GM23248 (cell line): Measurements from ENCODE around the gene CELSR1. TPM values are rescaled to one million over a fixed set of nuclear protein-coding genes. Genes with fewer than 3 reads are reported as not detected.

Source experiments
- DNase-seq: peaks from one replicate; pipeline ENCODE4 v3.0.0-alpha.2; 2015
- H2AFZ ChIP-seq: fragments of 200-600 bp; sonication (generic); 2 replicates; pipeline ENCODE4 v1.6.1; 2016; ENCODE audit warnings: antibody characterized with exemption
- H3F3A ChIP-seq: fragments of 200-600 bp; sonication (generic); 2 replicates; pipeline ENCODE4 v1.6.1; 2016; ENCODE audit warnings: mild to moderate bottlenecking, antibody characterized with exemption, mixed run types; ENCODE audit not compliant: insufficient read depth
- H3K27ac ChIP-seq: fragments of 200-600 bp; sonication (generic); 2 replicates; pipeline ENCODE4 v1.5.1; 2016; ENCODE audit warnings: mild to moderate bottlenecking
- H3K27me3 ChIP-seq: fragments of 200-600 bp; sonication (generic); replicated peaks from 2 replicates; pipeline ENCODE4 v1.6.1; 2016; ENCODE audit warnings: mild to moderate bottlenecking; ENCODE audit not compliant: insufficient read depth
- H3K36me3 ChIP-seq: fragments of 200-600 bp; sonication (generic); 2 replicates; pipeline ENCODE4 v1.6.1; 2016; ENCODE audit warnings: low read depth, mild to moderate bottlenecking
- H3K4me1 ChIP-seq: fragments of 200-600 bp; sonication (generic); 2 replicates; pipeline ENCODE4 v1.6.1; 2016; ENCODE audit warnings: mild to moderate bottlenecking; ENCODE audit not compliant: insufficient read depth
- H3K4me2 ChIP-seq: fragments of 200-600 bp; sonication (generic); one replicate; pipeline ENCODE4 v1.6.1; 2016; ENCODE audit warnings: mild to moderate bottlenecking; ENCODE audit not compliant: unreplicated experiment
- H3K4me3 ChIP-seq: fragments of 200-600 bp; sonication (generic); 2 replicates; pipeline ENCODE4 v1.5.1; 2016; ENCODE audit warnings: mild to moderate bottlenecking
- H3K79me2 ChIP-seq: fragments of 200-600 bp; sonication (generic); 2 replicates; pipeline ENCODE4 v1.6.1; 2016; ENCODE audit warnings: mild to moderate bottlenecking; ENCODE audit not compliant: insufficient read depth
- H3K9ac ChIP-seq: fragments of 200-600 bp; sonication (generic); 2 replicates; pipeline ENCODE4 v1.6.1; 2016; ENCODE audit warnings: mild to moderate bottlenecking
- H3K9me2 ChIP-seq: fragments of 200-600 bp; sonication (generic); 2 replicates; pipeline ENCODE4 v1.6.1; 2016; ENCODE audit warnings: mixed run types, mild to moderate bottlenecking, moderate library complexity; ENCODE audit not compliant: insufficient read depth
- H3K9me3 ChIP-seq: fragments of 200-600 bp; sonication (generic); one replicate; pipeline ENCODE4 v1.6.1; 2017; ENCODE audit warnings: low read depth
- H4K20me1 ChIP-seq: fragments of 200-600 bp; sonication (generic); 2 replicates; pipeline ENCODE4 v1.6.0; 2016; ENCODE audit not compliant: insufficient read depth
- EZH2 ChIP-seq: fragments of 200-600 bp; sonication (generic); IDR thresholded peaks from 2 replicates; pipeline ENCODE4 v1.6.1; 2018; ENCODE audit warnings: antibody characterized with exemption, mild to moderate bottlenecking; ENCODE audit not compliant: insufficient read depth, poor library complexity, severe bottlenecking
- EZH2phosphoT487 ChIP-seq: fragments of 200-600 bp; sonication (generic); IDR thresholded peaks from 2 replicates; pipeline ENCODE4 v1.6.1; 2018; ENCODE audit warnings: antibody characterized with exemption, moderate library complexity, mild to moderate bottlenecking, low read depth; ENCODE audit not compliant: insufficient read depth
- WGBS, 2 experiments: methylation state at CpG; one replicate each; pipeline ENCODE4 v1.1.6; 2015 to 2017; ENCODE audit warnings: low lambda C conversion rate in 2 of 2, low coverage in 1 of 2; ENCODE audit errors: missing lambda C conversion rate in 2 of 2; 5-methylcytosine and 5-hydroxymethylcytosine counted together
- in situ Hi-C: fragments of 300-500 bp; cut with MboI; formaldehyde crosslinking; loops from 2 replicates; pipeline ENCODE4 v1.15.0; 2020
- polyA plus RNA-seq: library from polyadenylated mRNA; unstranded; fragments of >200 nt; fragmentation: Nextera tagmentation; extraction: Ambion mirVana; gene quantifications from 2 replicates; pipeline ENCODE4 v1.2.1, GENCODE V29; 2016
- total RNA-seq: library from RNA; depleted of rRNA; stranded (reverse); fragments of >200 nt; shearing (Covaris generic); gene quantifications from 2 replicates; pipeline ENCODE4 v1.2.3, GENCODE V29; 2014

The CELSR1 gene
- total and polyA plus RNA-seq, 2 experiments from 2014 or later, result 0.23 to 0.54 TPM

DNA sequence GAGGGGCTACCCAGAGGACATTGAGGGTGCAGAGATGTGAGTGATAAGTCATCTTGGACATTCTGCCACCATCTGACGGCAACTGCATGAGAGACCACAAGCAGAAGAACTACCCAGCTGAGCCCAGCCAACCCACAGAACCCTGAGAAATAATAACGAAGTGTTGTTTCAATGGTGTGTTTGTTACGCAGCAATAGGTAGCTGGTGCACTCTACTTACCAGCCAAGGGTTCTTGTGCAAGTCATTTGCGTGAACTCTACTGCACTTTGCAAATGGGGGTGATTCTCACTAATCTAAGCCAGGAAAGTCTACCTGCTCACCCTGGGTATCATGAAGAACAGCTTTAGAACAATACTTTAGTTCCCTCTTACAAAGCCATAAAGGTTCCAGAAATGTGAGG lies 15.8 kb upstream of the CELSR1 start:
- Histone ChIP-seq H3K79me2 (no peaks in the 10 kb centered on the region), H3K9me3 (no peaks in the 10 kb centered on the region), H4K20me1 (no peaks in the 10 kb centered on the region), H3K4me1 (peaks cover 14% of the 10 kb centered on the region), H3K4me3 (no peak overlapping the region), H3K9ac (no peak overlapping the region), H2AFZ (no peak overlapping the region), H3K36me3 (no peaks in the 10 kb centered on the region), H3K4me2 (no peak overlapping the region), H3K27me3 (no peaks in the 10 kb centered on the region), H3F3A (peaks cover 13% of the 10 kb centered on the region), H3K27ac (no peak overlapping the region), H3K9me2 (no peaks in the 10 kb centered on the region)
- no peak for DNase-seq
- in situ Hi-C loops, result no loop called here
- no peak for TF ChIP-seq EZH2phosphoT487
- TF ChIP-seq EZH2, result no peak
- 82 to 92% methylated on average over 4 of the region's 4 CpGs for whole genome bisulfite sequencing, 2 experiments

DNA sequence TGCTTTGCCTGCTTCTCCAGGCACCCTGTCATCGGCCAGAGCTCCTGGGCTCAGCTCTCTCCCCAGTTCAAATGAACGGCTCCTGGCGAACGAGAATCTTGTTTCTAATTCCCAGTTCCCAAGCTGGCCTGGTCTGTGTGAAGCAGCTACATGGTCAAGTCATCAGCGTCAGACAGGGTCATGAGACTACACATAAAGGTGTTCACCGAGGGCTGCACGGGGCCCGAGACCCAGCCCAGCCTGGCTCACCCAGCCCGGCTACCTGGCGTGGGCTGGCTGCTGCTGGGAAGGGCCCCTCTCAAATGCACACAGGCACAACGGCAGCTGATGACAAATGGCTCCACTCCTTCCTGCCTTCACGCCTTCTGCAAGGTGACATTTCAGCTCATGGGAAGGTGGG lies 14.6 kb upstream of the CELSR1 start:
- no peak overlapping the region for H3K27ac ChIP-seq
- no peak overlapping the region for H2AFZ ChIP-seq
- no peaks in the 10 kb centered on the region for H4K20me1 ChIP-seq
- H3K4me2 ChIP-seq, result no peak overlapping the region
- H3K9ac ChIP-seq, result no peak overlapping the region
- no peak for DNase-seq
- no peaks in the 10 kb centered on the region for H3K9me2 ChIP-seq
- H3K4me3 ChIP-seq, result no peak overlapping the region
- peaks cover 19% of the 10 kb centered on the region for H3F3A ChIP-seq
- in situ Hi-C loops, result no loop called here
- H3K27me3 ChIP-seq, result no peaks in the 10 kb centered on the region
- no peaks in the 10 kb centered on the region for H3K79me2 ChIP-seq
- WGBS, 2 experiments, result 78 to 79% methylated on average over 12 of the region's 12 CpGs
- peaks cover 25% of the 10 kb centered on the region for H3K4me1 ChIP-seq
- H3K9me3 ChIP-seq, result no peaks in the 10 kb centered on the region
- H3K36me3 ChIP-seq, result no peaks in the 10 kb centered on the region
- TF ChIP-seq EZH2 (no peak), EZH2phosphoT487 (no peak)

GRCh38 chr22:46551321-46551720 lies 13.9 kb upstream of the CELSR1 start:
- Histone ChIP-seq H3K27me3 (no peaks in the 10 kb centered on the region), H4K20me1 (no peaks in the 10 kb centered on the region), H2AFZ (no peak overlapping the region), H3K79me2 (no peaks in the 10 kb centered on the region), H3K4me1 (peaks cover 32% of the 10 kb centered on the region), H3K36me3 (no peaks in the 10 kb centered on the region), H3K9me3 (no peaks in the 10 kb centered on the region), H3K9me2 (no peaks in the 10 kb centered on the region), H3K4me2 (no peak overlapping the region), H3K4me3 (no peak overlapping the region), H3K27ac (no peak overlapping the region), H3K9ac (no peak overlapping the region), H3F3A (peaks cover 19% of the 10 kb centered on the region)
- TF ChIP-seq EZH2 (no peak), EZH2phosphoT487 (no peak)
- DNase-seq, result no peak
- in situ Hi-C loops, result no loop called here
- 79 to 80% methylated on average over 9 of the region's 9 CpGs for WGBS, 2 experiments

GRCh38 chr22:46549971-46550641 lies 12.7 kb upstream of the CELSR1 start:
- H3F3A ChIP-seq, result peaks cover 19% of the 10 kb centered on the region
- H2AFZ ChIP-seq, result no peak overlapping the region
- no peak overlapping the region for H3K4me2 ChIP-seq
- H3K9me2 ChIP-seq, result no peaks in the 10 kb centered on the region
- H4K20me1 ChIP-seq, result no peaks in the 10 kb centered on the region
- no peaks in the 10 kb centered on the region for H3K27me3 ChIP-seq
- no peaks in the 10 kb centered on the region for H3K79me2 ChIP-seq
- TF ChIP-seq EZH2phosphoT487 (no peak), EZH2 (no peak)
- peaks cover 41% of the 10 kb centered on the region for H3K4me1 ChIP-seq
- no peak overlapping the region for H3K4me3 ChIP-seq
- H3K9ac ChIP-seq, result no peak overlapping the region
- DNase-seq, result no peak
- WGBS, 2 experiments, result 86 to 91% methylated on average over 16 to 17 of the region's 17 CpGs
- no peaks in the 10 kb centered on the region for H3K9me3 ChIP-seq
- H3K36me3 ChIP-seq, result no peaks in the 10 kb centered on the region
- H3K27ac ChIP-seq, result no peak overlapping the region
- in situ Hi-C loops, result loop anchor here (10.0 to 25.0 kb wide), 3 partner anchors 165 to 413 kb away; no protein-coding TSS in a partner anchor

GRCh38 chr22:46549563-46549840 lies 12.1 kb upstream of the CELSR1 start:
- Histone ChIP-seq H3F3A (peaks cover 19% of the 10 kb centered on the region), H3K9me3 (no peaks in the 10 kb centered on the region), H3K9ac (no peak overlapping the region), H3K4me2 (no peak overlapping the region), H3K36me3 (no peaks in the 10 kb centered on the region), H3K4me3 (no peak overlapping the region), H3K9me2 (no peaks in the 10 kb centered on the region), H4K20me1 (no peaks in the 10 kb centered on the region), H2AFZ (no peak overlapping the region), H3K27me3 (no peaks in the 10 kb centered on the region), H3K79me2 (no peaks in the 10 kb centered on the region), H3K4me1 (peaks cover 45% of the 10 kb centered on the region), H3K27ac (no peak overlapping the region)
- 94 to 97% methylated on average over 3 to 4 of the region's 4 CpGs for WGBS, 2 experiments
- in situ Hi-C loops, result loop anchor here (10.0 to 25.0 kb wide), 3 partner anchors 165 to 412 kb away; no protein-coding TSS in a partner anchor
- DNase-seq, result no peak
- TF ChIP-seq EZH2phosphoT487 (no peak), EZH2 (no peak)
